ENCODE measurements around the gene OAS3. TPM values are rescaled to one million over a fixed set of nuclear protein-coding genes. Genes with fewer than 3 reads are reported as not detected.

OAS3 gene, protein sequence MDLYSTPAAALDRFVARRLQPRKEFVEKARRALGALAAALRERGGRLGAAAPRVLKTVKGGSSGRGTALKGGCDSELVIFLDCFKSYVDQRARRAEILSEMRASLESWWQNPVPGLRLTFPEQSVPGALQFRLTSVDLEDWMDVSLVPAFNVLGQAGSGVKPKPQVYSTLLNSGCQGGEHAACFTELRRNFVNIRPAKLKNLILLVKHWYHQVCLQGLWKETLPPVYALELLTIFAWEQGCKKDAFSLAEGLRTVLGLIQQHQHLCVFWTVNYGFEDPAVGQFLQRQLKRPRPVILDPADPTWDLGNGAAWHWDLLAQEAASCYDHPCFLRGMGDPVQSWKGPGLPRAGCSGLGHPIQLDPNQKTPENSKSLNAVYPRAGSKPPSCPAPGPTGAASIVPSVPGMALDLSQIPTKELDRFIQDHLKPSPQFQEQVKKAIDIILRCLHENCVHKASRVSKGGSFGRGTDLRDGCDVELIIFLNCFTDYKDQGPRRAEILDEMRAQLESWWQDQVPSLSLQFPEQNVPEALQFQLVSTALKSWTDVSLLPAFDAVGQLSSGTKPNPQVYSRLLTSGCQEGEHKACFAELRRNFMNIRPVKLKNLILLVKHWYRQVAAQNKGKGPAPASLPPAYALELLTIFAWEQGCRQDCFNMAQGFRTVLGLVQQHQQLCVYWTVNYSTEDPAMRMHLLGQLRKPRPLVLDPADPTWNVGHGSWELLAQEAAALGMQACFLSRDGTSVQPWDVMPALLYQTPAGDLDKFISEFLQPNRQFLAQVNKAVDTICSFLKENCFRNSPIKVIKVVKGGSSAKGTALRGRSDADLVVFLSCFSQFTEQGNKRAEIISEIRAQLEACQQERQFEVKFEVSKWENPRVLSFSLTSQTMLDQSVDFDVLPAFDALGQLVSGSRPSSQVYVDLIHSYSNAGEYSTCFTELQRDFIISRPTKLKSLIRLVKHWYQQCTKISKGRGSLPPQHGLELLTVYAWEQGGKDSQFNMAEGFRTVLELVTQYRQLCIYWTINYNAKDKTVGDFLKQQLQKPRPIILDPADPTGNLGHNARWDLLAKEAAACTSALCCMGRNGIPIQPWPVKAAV
- total RNA-seq (10 to 100 TPM in 1 of 2 donors, 1 to 10 TPM in 1; 8.5 to 11.5 TPM), polyA plus RNA-seq (ENCODE audit: insufficient read depth, low read depth, low replicate concordance) (6.9 TPM)
- long read RNA-seq, donor 1, full-length matches to known transcripts: 3 of 3 reads
- long read RNA-seq, donor 1, partial matches to known transcripts: 0 of 3 reads
- long read RNA-seq, donor 1, other reads (novel, unspliced or antisense): 0 of 3 reads
- long read RNA-seq, donor 2: 0 reads

DNA sequence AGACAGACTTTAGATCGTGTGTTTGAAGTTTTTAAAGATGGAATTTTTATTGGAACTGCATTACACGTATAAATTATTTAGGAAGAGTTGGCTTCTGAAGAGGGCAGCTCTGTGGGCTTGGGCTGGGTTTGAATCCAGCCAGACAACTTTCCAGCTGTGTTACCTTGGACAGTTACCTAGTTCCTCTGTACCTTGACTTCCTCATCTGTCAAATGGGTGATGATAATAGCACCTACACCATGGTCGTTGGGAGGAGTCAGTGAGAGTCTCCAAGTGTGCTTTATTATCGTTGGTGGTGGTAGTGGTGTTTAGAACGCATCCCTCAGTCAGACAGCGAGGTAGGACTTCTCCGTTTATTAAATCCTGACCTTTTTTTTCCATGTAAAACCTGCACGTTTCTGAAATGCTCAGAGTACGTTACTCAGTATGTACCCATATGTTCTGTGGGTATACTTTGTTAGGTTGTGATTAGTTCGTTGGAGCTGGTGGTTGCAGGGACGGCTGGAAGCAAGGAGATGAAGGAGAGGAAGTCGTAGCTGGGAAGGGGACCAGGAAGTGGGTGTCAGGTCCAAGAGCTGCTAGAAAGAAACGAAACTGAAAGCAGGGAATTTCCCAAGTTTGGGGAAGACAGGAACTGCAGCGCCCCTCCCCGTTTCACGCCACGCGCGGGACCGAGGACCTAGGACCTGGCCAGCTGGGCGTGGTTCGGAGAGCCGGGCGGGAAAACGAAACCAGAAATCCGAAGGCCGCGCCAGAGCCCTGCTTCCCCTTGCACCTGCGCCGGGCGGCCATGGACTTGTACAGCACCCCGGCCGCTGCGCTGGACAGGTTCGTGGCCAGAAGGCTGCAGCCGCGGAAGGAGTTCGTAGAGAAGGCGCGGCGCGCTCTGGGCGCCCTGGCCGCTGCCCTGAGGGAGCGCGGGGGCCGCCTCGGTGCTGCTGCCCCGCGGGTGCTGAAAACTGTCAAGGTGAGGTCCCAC lies at the start of gene OAS3:
OAS3 (plus strand) TSS at position 734 of the 979 bp plus-strand sequence; CDS start at position 791, 57 bp downstream.
- peak; percentile 88 for DNase-seq
- no peak for TF ChIP-seq CTCF (IDR thresholded peaks at IDR 0.05)
- no peak for TF ChIP-seq POLR2A (IDR thresholded peaks at IDR 0.05)
- H3K4me3 ChIP-seq: peak within 1 kb of the TSS; percentile 68 to 72
- peak within 1 kb of the TSS in 1 of 2 donors; percentile 67 for H3K27ac ChIP-seq
- H3K27me3 ChIP-seq: no peaks in the 10 kb centered on the region
- intact Hi-C loops (cut with DNase I; ENCODE audit: low total_unique reads): no loop called here
- no peaks in the 10 kb centered on the region for H3K9me3 ChIP-seq
- H3K36me3 ChIP-seq (ENCODE audit: low read depth, missing control alignments): no peaks in the 10 kb centered on the region
- H3K4me1 ChIP-seq: peaks cover 12% of the 10 kb centered on the region
- WGBS, 2 donors: 6 to 9% methylated on average over 26 to 49 of the region's 50 CpGs

DNA sequence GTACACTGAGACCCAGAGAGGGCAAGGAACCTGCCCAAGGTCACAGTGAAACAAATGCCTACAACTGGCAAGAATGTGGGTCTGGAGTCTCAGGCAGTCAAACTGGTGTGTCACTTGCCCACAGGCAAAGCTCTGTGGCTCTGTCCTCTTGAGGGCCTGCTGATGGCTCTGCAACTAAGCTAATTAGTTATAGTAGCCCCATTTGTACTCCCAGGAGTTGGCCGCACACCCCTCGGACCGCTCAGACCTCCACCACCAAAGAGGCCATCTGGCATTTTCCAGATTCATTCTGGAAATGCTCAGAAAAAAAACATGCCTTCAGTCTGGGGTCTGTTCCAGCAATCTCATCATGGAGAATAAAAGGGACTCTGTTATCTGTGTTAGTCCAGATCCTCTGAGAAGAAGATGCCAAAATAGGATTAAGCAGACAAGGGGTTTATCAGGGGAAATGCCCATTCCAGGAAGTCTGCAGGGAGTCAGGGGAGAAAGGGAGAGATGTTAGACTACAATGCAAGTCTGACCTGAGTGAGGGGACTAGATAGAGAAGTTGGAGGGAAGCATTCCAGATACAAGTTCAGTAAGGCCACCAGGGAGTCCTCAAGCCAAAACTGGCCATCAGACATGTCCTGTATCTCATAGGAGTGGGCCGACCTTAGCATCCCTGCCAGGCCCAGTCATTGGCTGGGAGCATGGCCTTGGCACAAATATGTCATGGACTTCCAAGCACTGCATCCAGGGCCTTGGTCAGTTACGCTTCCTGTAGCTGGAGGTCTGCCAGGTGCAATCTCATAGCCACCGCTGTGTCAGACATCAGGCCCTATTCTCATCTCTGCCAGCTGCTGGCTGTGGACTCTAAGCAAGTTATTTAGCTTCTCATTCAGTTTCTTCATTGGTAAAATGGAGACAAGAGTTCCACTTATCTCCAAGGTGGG lies 46.9 kb upstream of the OAS3 start:
- 73 to 78% methylated on average over 5 to 6 of the region's 6 CpGs for WGBS, 2 donors
- no peaks in the 10 kb centered on the region for H3K4me1 ChIP-seq
- TF ChIP-seq CTCF (IDR thresholded peaks at IDR 0.05) (no peak), POLR2A (IDR thresholded peaks at IDR 0.05) (no peak)
- H3K4me3 ChIP-seq: no peak overlapping the region
- intact Hi-C loops (cut with DNase I; ENCODE audit: low total_unique reads): no loop called here
- H3K27me3 ChIP-seq: no peaks in the 10 kb centered on the region
- H3K36me3 ChIP-seq (ENCODE audit: low read depth, missing control alignments): no peaks in the 10 kb centered on the region
- peak; percentile 35 for DNase-seq
- no peaks in the 10 kb centered on the region for H3K9me3 ChIP-seq
- no peak overlapping the region for H3K27ac ChIP-seq

- Histone ChIP-seq H3K9me3 (no peaks in the 10 kb centered on the region), H3K27ac (no peak overlapping the region), H3K4me1 (no peaks in the 10 kb centered on the region), H3K4me3 (no peak overlapping the region), H3K36me3 (ENCODE audit: low read depth, missing control alignments) (no peaks in the 10 kb centered on the region), H3K27me3 (no peaks in the 10 kb centered on the region)
- 45 to 47% methylated on average over 2 of the region's 2 CpGs for WGBS, 2 donors
- no peak for DNase-seq
- TF ChIP-seq CTCF (IDR thresholded peaks at IDR 0.05): no peak
- TF ChIP-seq POLR2A (IDR thresholded peaks at IDR 0.05): no peak
- intact Hi-C loops (cut with DNase I; ENCODE audit: low total_unique reads): no loop called here
Measured at GRCh38 chr12:112892856-112893255, 45.4 kb upstream of the OAS3 start.

Measured in testis (tissue), 5 donors.